Measurements from ENCODE around the gene POU2AF3. TPM values are rescaled to one million over a fixed set of nuclear protein-coding genes. Genes with fewer than 3 reads are reported as not detected.
A peak's percentile ranks its signal among the peaks of the same experiment; 100 is the strongest.
"Not testable (repeated sequence)": the region's sequence is repeated elsewhere in the genome, so short reads cannot be mapped to it uniquely, and the experiment has no call there.

POU2AF3 gene
- total RNA-seq, 2 experiments from 2014 or later = not detected

GRCh38 chr11:111282562-111283075 is 15.7 kb upstream of the POU2AF3 start:
- H3K27ac Mint-ChIP-seq = no peak overlapping the region
- ChIA-PET POLR2A (interaction anchor here (0.7 kb wide), 1 partner anchor 147 kb away, joined by 3 read pairs; no protein-coding TSS in a partner anchor), CTCF (interaction anchor here (0.6 to 5.7 kb wide), 23 partner anchors 9 to 231 kb away, joined by 3 to 95 read pairs (median 4); no protein-coding TSS in a partner anchor)
- no peaks in the 10 kb centered on the region for H3K4me1 Mint-ChIP-seq (ENCODE audit: low read depth)
- DNase-seq (no peak), ATAC-seq (no peak)
- H3K9me3 Mint-ChIP-seq (ENCODE audit: insufficient read depth) = no peaks in the 10 kb centered on the region
- no peaks in the 10 kb centered on the region for H3K36me3 Mint-ChIP-seq (ENCODE audit: low read depth)
- H3K4me3 Mint-ChIP-seq = no peak overlapping the region
- H3K27me3 Mint-ChIP-seq (ENCODE audit: low read depth) = peaks cover 7% of the 10 kb centered on the region

- Mint-ChIP-seq H3K27me3 (ENCODE audit: low read depth) (peaks cover 3% of the 10 kb centered on the region), H3K9me3 (ENCODE audit: insufficient read depth) (no peaks in the 10 kb centered on the region), H3K4me3 (no peak overlapping the region), H3K27ac (no peak overlapping the region), H3K36me3 (ENCODE audit: low read depth) (no peaks in the 10 kb centered on the region), H3K4me1 (ENCODE audit: low read depth) (no peaks in the 10 kb centered on the region)
- ChIA-PET POLR2A (no interaction called here), CTCF (interaction anchor here (0.7 to 5.7 kb wide), 13 partner anchors 10 to 229 kb away, joined by 3 to 95 read pairs (median 4); no protein-coding TSS in a partner anchor)
- ATAC-seq = no peak
- no peak for DNase-seq
Measured at GRCh38 chr11:111283945-111284481, 14.3 kb upstream of the POU2AF3 start.

- ChIA-PET CTCF (interaction anchor here (0.9 to 5.7 kb wide), 5 partner anchors 114 to 161 kb away, joined by 3 to 95 read pairs (median 51); no protein-coding TSS in a partner anchor), POLR2A (no interaction called here)
- Mint-ChIP-seq H3K36me3 (ENCODE audit: low read depth) (no peaks in the 10 kb centered on the region), H3K4me3 (no peak overlapping the region), H3K27me3 (ENCODE audit: low read depth) (peaks cover 3% of the 10 kb centered on the region), H3K9me3 (ENCODE audit: insufficient read depth) (no peaks in the 10 kb centered on the region), H3K4me1 (ENCODE audit: low read depth) (no peaks in the 10 kb centered on the region), H3K27ac (no peak overlapping the region)
- no peak for ATAC-seq
- no peak for DNase-seq
Measured at GRCh38 chr11:111285189-111286091, 12.9 kb upstream of the POU2AF3 start.

GRCh38 chr11:111291764-111292163 is 6.6 kb upstream of the POU2AF3 start:
- Mint-ChIP-seq H3K36me3 (ENCODE audit: low read depth) (no peaks in the 10 kb centered on the region), H3K4me1 (ENCODE audit: low read depth) (no peaks in the 10 kb centered on the region), H3K27me3 (ENCODE audit: low read depth) (peaks cover 2% of the 10 kb centered on the region), H3K4me3 (no peak overlapping the region), H3K27ac (no peak overlapping the region), H3K9me3 (ENCODE audit: insufficient read depth) (no peaks in the 10 kb centered on the region)
- ChIA-PET CTCF (interaction anchor here (2.0 kb wide), 1 partner anchor 10 kb away, joined by 8 read pairs; no protein-coding TSS in a partner anchor), POLR2A (no interaction called here)
- ATAC-seq (no peak), DNase-seq (no peak)

- DNase-seq; H3K27ac Mint-ChIP-seq; H3K4me3 Mint-ChIP-seq; POLR2A ChIA-PET; H3K9me3 Mint-ChIP-seq (ENCODE audit: insufficient read depth); H3K4me1 Mint-ChIP-seq (ENCODE audit: low read depth); ATAC-seq; H3K36me3 Mint-ChIP-seq (ENCODE audit: low read depth); H3K27me3 Mint-ChIP-seq (ENCODE audit: low read depth); CTCF ChIA-PET: not testable (repeated sequence)
Measured at GRCh38 chr11:111292408-111292807, 5.9 kb upstream of the POU2AF3 start.

DNA sequence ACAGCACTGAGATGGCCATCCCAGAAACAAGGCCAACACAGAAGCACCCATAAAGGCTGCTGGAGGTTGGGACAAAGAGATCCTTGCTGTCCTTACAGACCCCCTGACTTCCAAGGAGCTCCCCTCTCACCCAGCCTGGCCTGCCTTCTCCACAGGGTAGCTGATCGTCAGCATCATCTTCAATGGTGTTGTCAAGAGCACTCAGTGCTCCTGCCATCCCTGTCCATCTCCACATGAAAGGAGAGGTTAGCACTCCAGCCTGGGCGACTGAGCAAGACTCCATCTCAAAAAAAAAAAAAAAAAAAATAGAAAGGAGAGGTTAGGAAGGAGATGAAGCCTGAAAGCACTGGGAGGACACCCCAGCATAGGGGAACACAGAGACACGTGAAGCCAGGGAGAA is 2.1 kb upstream of the POU2AF3 start:
- ChIA-PET POLR2A (no interaction called here), CTCF (interaction anchor here (1.0 to 1.7 kb wide), 3 partner anchors 127 to 159 kb away, joined by 3 to 5 read pairs (median 4); no protein-coding TSS in a partner anchor)
- no peaks in the 10 kb centered on the region for H3K36me3 Mint-ChIP-seq (ENCODE audit: low read depth)
- H3K27me3 Mint-ChIP-seq (ENCODE audit: low read depth) = peaks cover 28% of the 10 kb centered on the region
- DNase-seq (no peak), ATAC-seq (no peak)
- no peaks in the 10 kb centered on the region for H3K4me1 Mint-ChIP-seq (ENCODE audit: low read depth)
- H3K27ac Mint-ChIP-seq = no peak overlapping the region
- H3K9me3 Mint-ChIP-seq (ENCODE audit: insufficient read depth) = no peaks in the 10 kb centered on the region
- H3K4me3 Mint-ChIP-seq = no peak overlapping the region

DNA sequence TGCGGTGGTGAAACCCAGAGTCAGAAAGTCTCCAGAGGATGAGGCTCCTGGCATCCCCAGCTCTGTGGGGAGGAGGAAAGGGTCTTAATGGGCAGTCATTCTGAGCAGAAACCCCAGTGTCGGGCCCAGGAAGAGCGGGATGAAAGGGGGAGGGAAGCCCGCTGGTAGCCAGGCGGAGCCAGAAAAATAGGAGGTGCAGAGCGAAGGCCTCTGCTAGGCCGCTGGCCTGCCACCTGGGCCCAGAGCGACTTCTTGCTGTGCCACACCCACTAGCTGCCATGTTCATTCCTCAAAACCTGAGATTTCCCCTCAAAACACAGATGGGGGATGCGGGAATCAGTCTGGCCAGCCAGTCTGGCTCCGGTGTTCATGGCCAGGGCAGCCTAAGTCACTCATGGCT is 650 bp upstream of the POU2AF3 start:
- Mint-ChIP-seq H3K4me3 (no peak overlapping the region), H3K4me1 (ENCODE audit: low read depth) (no peaks in the 10 kb centered on the region), H3K27me3 (ENCODE audit: low read depth) (peaks cover 42% of the 10 kb centered on the region), H3K36me3 (ENCODE audit: low read depth) (no peaks in the 10 kb centered on the region), H3K27ac (no peak overlapping the region), H3K9me3 (ENCODE audit: insufficient read depth) (no peaks in the 10 kb centered on the region)
- CTCF ChIA-PET = interaction anchor here (1.6 to 2.1 kb wide), 2 partner anchors 7 to 131 kb away, joined by 4 to 6 read pairs; no protein-coding TSS in a partner anchor
- POLR2A ChIA-PET = no interaction called here
- ATAC-seq = no peak
- DNase-seq = no peak

DNA sequence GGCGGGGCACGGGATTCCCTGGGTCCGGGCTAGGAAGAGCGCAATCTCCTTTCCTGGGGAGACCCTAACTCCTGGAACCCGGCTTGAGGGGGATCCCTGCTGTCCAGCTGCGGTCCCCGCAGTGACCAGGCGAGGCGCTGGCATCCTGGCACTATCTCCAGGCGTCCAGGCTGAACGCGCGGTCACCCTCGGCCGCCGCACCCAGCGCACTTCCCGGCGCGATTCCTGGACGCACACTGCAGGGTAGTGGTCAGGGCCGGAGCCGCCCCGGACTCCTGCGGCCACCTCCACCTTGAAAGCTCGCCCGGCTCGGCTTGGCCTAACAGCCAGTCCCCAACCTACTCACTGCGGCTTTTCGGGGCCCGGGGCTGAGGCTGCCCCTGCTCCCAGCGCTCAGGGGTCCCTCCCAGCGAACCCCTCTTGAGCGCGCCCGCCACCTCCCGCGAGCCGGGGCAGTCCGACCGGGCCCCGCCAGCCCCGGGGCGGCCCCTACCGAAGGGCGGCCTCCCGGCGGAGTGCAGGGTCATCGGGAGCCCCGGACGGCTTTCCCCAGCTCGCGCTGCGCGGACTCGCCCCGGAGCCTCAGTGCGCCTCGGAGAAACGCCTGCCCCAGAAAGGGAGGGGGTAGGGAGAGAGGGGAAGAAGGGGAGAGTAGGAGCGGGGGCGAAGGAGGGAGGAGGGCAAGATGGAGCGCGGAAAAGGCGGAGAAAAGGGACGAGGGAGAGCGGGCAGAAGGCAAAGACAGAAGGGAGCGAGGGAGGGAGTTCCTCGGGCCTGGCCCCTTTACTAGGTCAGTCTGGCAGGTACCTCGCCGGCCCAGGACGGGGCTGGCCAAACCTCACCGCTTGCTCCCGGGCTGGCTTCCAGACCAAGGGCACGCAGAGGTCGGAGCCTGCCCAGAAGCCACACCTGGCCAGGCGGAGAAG is 1.0 kb downstream of the POU2AF3 start:
- peak; percentile 47 for ATAC-seq
- Mint-ChIP-seq H3K36me3 (ENCODE audit: low read depth) (no peaks in the 10 kb centered on the region), H3K27ac (no peak overlapping the region), H3K4me1 (ENCODE audit: low read depth) (no peaks in the 10 kb centered on the region), H3K27me3 (ENCODE audit: low read depth) (peaks cover 44% of the 10 kb centered on the region), H3K9me3 (ENCODE audit: insufficient read depth) (no peaks in the 10 kb centered on the region), H3K4me3 (peak overlapping the region; percentile 9)
- ChIA-PET POLR2A (interaction anchor here (1.6 kb wide), 1 partner anchor 13 kb away, joined by 4 read pairs; no protein-coding TSS in a partner anchor), CTCF (interaction anchor here (0.9 to 2.1 kb wide), 4 partner anchors 9 to 129 kb away, joined by 3 to 6 read pairs (median 4); no protein-coding TSS in a partner anchor)
- no peak for DNase-seq

DNA sequence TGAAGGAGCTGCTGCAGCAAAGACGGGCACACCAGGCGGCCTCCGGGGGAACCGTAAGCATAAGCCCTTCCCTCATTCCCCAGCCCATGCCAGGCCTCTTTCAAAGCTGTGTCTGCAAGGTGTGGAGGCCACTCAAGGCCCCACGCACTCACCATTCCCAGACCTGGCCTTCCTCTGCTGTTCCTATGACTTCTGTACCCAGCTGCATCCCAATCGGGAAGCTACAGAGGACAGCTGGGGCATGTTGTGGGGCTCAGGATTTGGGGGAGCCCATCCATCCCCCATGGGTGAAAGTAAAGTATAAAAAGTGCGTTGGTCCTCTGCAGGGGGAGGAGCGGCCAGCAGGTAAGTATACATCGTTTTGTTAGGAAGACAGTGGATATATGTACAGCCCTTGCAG is 2.2 kb downstream of the POU2AF3 start:
- DNase-seq (no peak), ATAC-seq (no peak)
- ChIA-PET POLR2A (no interaction called here), CTCF (interaction anchor here (1.0 to 3.3 kb wide), 3 partner anchors 17 to 128 kb away, joined by 3 to 7 read pairs (median 3); no protein-coding TSS in a partner anchor)
- H3K9me3 Mint-ChIP-seq (ENCODE audit: insufficient read depth) = no peaks in the 10 kb centered on the region
- no peaks in the 10 kb centered on the region for H3K4me1 Mint-ChIP-seq (ENCODE audit: low read depth)
- H3K27ac Mint-ChIP-seq = no peak overlapping the region
- H3K36me3 Mint-ChIP-seq (ENCODE audit: low read depth) = no peaks in the 10 kb centered on the region
- H3K27me3 Mint-ChIP-seq (ENCODE audit: low read depth) = peaks cover 51% of the 10 kb centered on the region
- no peak overlapping the region for H3K4me3 Mint-ChIP-seq

- CTCF ChIA-PET = interaction anchor here (1.0 to 3.3 kb wide), 2 partner anchors 117 to 128 kb away, joined by 3 to 7 read pairs; no protein-coding TSS in a partner anchor
- no peaks in the 10 kb centered on the region for H3K9me3 Mint-ChIP-seq (ENCODE audit: insufficient read depth)
- POLR2A ChIA-PET = no interaction called here
- H3K27me3 Mint-ChIP-seq (ENCODE audit: low read depth) = peaks cover 51% of the 10 kb centered on the region
- no peaks in the 10 kb centered on the region for H3K36me3 Mint-ChIP-seq (ENCODE audit: low read depth)
- no peak overlapping the region for H3K27ac Mint-ChIP-seq
- no peak for ATAC-seq
- no peaks in the 10 kb centered on the region for H3K4me1 Mint-ChIP-seq (ENCODE audit: low read depth)
- no peak for DNase-seq
- no peak overlapping the region for H3K4me3 Mint-ChIP-seq
Measured at GRCh38 chr11:111301004-111301841, 2.9 kb downstream of the POU2AF3 start.

Measured in activated CD8-positive, alpha-beta T cell treated with anti-CD3 and anti-CD28 coated beads, Interleukin-2, amount 10 ng/mL, durations not matched to agents 7 days and 5 days (primary cell).